Liver (tissue), 3 donors: ENCODE measurements around the gene PRICKLE1.

Source experiments
- EGR1 ChIP-seq, 2 donors: IDR thresholded peaks; 2 replicates each; pipeline ENCODE4 v1.6.1; 2016 to 2018; ENCODE audit warnings: antibody characterized with exemption in 2 of 2, low read depth in 2 of 2
- FOXA1 ChIP-seq: IDR thresholded peaks from 2 replicates; pipeline ENCODE4 v1.6.1; 2016; ENCODE audit warnings: antibody characterized with exemption
- HNF4G ChIP-seq: IDR thresholded peaks from 2 replicates; pipeline ENCODE4 v1.6.1; 2016; ENCODE audit warnings: antibody characterized with exemption
- JUND ChIP-seq, 2 donors: IDR thresholded peaks; 2 replicates each; pipeline ENCODE4 v1.6.1; 2016; ENCODE audit warnings: antibody characterized with exemption in 2 of 2
- NR2F2 ChIP-seq: IDR thresholded peaks from 2 replicates; pipeline ENCODE4 v1.6.1; 2016; ENCODE audit warnings: antibody characterized with exemption
- RAD21 ChIP-seq, 2 donors: IDR thresholded peaks; 2 replicates each; pipeline ENCODE4 v1.6.1; 2016; ENCODE audit warnings: antibody characterized with exemption in 2 of 2, mild to moderate bottlenecking in 2 of 2
- SP1 ChIP-seq: IDR thresholded peaks from 2 replicates; pipeline ENCODE4 v1.6.1; 2018; ENCODE audit warnings: antibody characterized with exemption, mild to moderate bottlenecking
- TAF1 ChIP-seq: conservative IDR thresholded peaks from 2 replicates; pipeline ENCODE4 v1.6.1; 2016; ENCODE audit warnings: antibody characterized with exemption, mild to moderate bottlenecking
- YY1 ChIP-seq: IDR thresholded peaks from 2 replicates; pipeline ENCODE4 v1.6.1; 2016; ENCODE audit warnings: antibody characterized with exemption, mild to moderate bottlenecking
- TF ChIP-seq, protein P1 (sequence below): IDR thresholded peaks from 2 replicates; pipeline ENCODE4 v1.6.1; 2016; ENCODE audit warnings: antibody characterized with exemption
- TF ChIP-seq, protein P2 (sequence below): fragments of 150-350 bp; IDR thresholded peaks from 2 replicates; pipeline ENCODE4 v1.5.1; 2017; ENCODE audit warnings: improper control_type of control experiment, low read depth, low read length; ENCODE audit not compliant: missing input control
- TF ChIP-seq, protein P3 (sequence below): IDR thresholded peaks from 2 replicates; pipeline ENCODE4 v1.6.1; 2016; ENCODE audit warnings: antibody characterized with exemption
- TF ChIP-seq, protein P4 (sequence below): IDR thresholded peaks from 2 replicates; pipeline ENCODE4 v1.6.1; 2016; ENCODE audit warnings: antibody characterized with exemption, mild to moderate bottlenecking
- donor health status: healthy.
- donor health status: healthy.

DNA sequence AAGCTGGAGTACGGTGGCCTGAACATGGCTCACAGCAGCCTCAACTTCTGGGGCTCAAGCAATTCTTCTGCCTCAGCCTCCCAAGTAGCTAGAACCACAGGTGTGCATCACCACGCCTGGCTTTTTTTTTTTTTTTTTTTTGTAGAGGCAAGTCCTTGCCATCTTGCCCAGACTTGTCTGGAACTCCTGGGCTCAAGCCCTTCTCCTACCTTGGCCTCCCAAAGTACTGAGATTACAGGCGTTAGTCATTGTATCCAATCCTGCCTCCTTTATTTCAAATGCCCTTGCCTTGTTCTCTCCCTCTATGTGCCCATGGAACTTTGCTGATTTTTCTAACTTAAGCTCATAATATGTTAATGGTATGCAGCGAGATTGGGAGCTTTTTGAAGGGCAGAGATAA is 49.2 kb upstream of the PRICKLE1 start:
- TF ChIP-seq, protein P1, sequence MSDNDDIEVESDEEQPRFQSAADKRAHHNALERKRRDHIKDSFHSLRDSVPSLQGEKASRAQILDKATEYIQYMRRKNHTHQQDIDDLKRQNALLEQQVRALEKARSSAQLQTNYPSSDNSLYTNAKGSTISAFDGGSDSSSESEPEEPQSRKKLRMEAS = no peak
- no peak for TF ChIP-seq SP1
- TF ChIP-seq, protein P2, sequence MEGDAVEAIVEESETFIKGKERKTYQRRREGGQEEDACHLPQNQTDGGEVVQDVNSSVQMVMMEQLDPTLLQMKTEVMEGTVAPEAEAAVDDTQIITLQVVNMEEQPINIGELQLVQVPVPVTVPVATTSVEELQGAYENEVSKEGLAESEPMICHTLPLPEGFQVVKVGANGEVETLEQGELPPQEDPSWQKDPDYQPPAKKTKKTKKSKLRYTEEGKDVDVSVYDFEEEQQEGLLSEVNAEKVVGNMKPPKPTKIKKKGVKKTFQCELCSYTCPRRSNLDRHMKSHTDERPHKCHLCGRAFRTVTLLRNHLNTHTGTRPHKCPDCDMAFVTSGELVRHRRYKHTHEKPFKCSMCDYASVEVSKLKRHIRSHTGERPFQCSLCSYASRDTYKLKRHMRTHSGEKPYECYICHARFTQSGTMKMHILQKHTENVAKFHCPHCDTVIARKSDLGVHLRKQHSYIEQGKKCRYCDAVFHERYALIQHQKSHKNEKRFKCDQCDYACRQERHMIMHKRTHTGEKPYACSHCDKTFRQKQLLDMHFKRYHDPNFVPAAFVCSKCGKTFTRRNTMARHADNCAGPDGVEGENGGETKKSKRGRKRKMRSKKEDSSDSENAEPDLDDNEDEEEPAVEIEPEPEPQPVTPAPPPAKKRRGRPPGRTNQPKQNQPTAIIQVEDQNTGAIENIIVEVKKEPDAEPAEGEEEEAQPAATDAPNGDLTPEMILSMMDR = no peak
- TF ChIP-seq NR2F2 = no peak
- no peak for TF ChIP-seq RAD21 (IDR thresholded peaks at IDR 0.05)
- TF ChIP-seq FOXA1 = no peak
- TF ChIP-seq, protein P3, sequence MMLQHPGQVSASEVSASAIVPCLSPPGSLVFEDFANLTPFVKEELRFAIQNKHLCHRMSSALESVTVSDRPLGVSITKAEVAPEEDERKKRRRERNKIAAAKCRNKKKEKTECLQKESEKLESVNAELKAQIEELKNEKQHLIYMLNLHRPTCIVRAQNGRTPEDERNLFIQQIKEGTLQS = no peak
- TF ChIP-seq, protein P4, sequence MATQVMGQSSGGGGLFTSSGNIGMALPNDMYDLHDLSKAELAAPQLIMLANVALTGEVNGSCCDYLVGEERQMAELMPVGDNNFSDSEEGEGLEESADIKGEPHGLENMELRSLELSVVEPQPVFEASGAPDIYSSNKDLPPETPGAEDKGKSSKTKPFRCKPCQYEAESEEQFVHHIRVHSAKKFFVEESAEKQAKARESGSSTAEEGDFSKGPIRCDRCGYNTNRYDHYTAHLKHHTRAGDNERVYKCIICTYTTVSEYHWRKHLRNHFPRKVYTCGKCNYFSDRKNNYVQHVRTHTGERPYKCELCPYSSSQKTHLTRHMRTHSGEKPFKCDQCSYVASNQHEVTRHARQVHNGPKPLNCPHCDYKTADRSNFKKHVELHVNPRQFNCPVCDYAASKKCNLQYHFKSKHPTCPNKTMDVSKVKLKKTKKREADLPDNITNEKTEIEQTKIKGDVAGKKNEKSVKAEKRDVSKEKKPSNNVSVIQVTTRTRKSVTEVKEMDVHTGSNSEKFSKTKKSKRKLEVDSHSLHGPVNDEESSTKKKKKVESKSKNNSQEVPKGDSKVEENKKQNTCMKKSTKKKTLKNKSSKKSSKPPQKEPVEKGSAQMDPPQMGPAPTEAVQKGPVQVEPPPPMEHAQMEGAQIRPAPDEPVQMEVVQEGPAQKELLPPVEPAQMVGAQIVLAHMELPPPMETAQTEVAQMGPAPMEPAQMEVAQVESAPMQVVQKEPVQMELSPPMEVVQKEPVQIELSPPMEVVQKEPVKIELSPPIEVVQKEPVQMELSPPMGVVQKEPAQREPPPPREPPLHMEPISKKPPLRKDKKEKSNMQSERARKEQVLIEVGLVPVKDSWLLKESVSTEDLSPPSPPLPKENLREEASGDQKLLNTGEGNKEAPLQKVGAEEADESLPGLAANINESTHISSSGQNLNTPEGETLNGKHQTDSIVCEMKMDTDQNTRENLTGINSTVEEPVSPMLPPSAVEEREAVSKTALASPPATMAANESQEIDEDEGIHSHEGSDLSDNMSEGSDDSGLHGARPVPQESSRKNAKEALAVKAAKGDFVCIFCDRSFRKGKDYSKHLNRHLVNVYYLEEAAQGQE = no peak
- TF ChIP-seq EGR1 (IDR thresholded peaks at IDR 0.05; ENCODE audit: low read depth in 2 of 2) = no peak
- no peak for TF ChIP-seq TAF1
- no peak for TF ChIP-seq JUND (IDR thresholded peaks at IDR 0.05)
- TF ChIP-seq YY1 = no peak
- no peak for TF ChIP-seq HNF4G
